B cell (primary cell): ENCODE results near the gene CRTC2. TPM values are rescaled to one million over a fixed set of nuclear protein-coding genes. Genes with fewer than 3 reads are reported as not detected.

Experiments used
- ATAC-seq: fragments of 200-7000 bp; cut with Tn5 transposase; one replicate; pipeline ENCODE4 v1.10.0; 2021; ENCODE audit warnings: low read depth, mild to moderate bottlenecking, moderate number of reproducible peaks, moderate library complexity
- CTCF ChIA-PET: fragments of 350-600 bp; sonication (Branson Sonifier 250); formaldehyde crosslinking; loops from one replicate; lab custom pipeline; 2021; ENCODE audit warnings: antibody characterized with exemption, inconsistent platforms; lab: Charles Lee
- POLR2A ChIA-PET: fragments of 350-600 bp; sonication (Branson Sonifier 250); formaldehyde crosslinking; loops from one replicate; lab custom pipeline; 2021; ENCODE audit warnings: antibody characterized with exemption; lab: Charles Lee
- DNase-seq: peaks from one replicate; pipeline ENCODE4 v3.0.0; 2013
- H2AFZ ChIP-seq: 2 replicates; pipeline ENCODE4 v1.6.1; 2012; ENCODE audit warnings: mild to moderate bottlenecking, low read depth, low read length; ENCODE audit not compliant: insufficient read depth, poor library complexity, severe bottlenecking
- H3K27ac ChIP-seq, 2 donors: 1 replicate in 1 of 2; 2 replicates in 1 of 2; pipeline ENCODE4 v1.5.1; 2012 to 2013; ENCODE audit warnings: low read length in 2 of 2, mild to moderate bottlenecking in 2 of 2, moderate library complexity in 1 of 2
- H3K27me3 ChIP-seq, 4 experiments: fragments of 200-600 bp in 1 of 4; sonication (generic) in 1 of 4; replicated peaks in 1 of 4; 1 replicate in 2 of 4; 2 replicates in 2 of 4; pipeline versions ENCODE4 v1.6.1 to v1.7.0; 2013 to 2016; ENCODE audit warnings: low read length in 3 of 4, mild to moderate bottlenecking in 2 of 4, mixed read lengths in 1 of 4, moderate library complexity in 1 of 4; ENCODE audit not compliant: insufficient read depth in 4 of 4, control insufficient read depth in 3 of 4; ENCODE audit errors: control extremely low read depth in 1 of 4
- H3K36me3 ChIP-seq, 2 experiments: replicated peaks in 1 of 2; 1 replicate in 1 of 2; 2 replicates in 1 of 2; pipeline versions ENCODE4 v1.6.1 to v1.7.1; 2013; ENCODE audit warnings: low read length in 1 of 2; ENCODE audit not compliant: insufficient read depth in 2 of 2, control insufficient read depth in 1 of 2; ENCODE audit errors: control extremely low read depth in 1 of 2, extremely low read depth in 1 of 2
- H3K4me1 ChIP-seq, 2 donors: fragments of 200-600 bp in 1 of 2; sonication (generic) in 1 of 2; 1 replicate in 1 of 2; 2 replicates in 1 of 2; pipeline versions ENCODE4 v1.5.1 to v1.6.1; 2013 to 2017; ENCODE audit warnings: low read length in 2 of 2; ENCODE audit not compliant: control insufficient read depth in 2 of 2, insufficient read depth in 2 of 2
- H3K4me2 ChIP-seq: replicated peaks from 2 replicates; pipeline ENCODE3; 2012; ENCODE audit warnings: mild to moderate bottlenecking, low read depth, low read length; ENCODE audit not compliant: poor library complexity, severe bottlenecking
- H3K4me3 ChIP-seq, 5 experiments: fragments of 200-600 bp in 1 of 5; sonication (generic) in 1 of 5; 1 replicate in 3 of 5; 2 replicates in 2 of 5; pipeline versions ENCODE4 v1.5.1 to v1.7.0; 2011 to 2016; ENCODE audit warnings: low read length in 4 of 5, mild to moderate bottlenecking in 4 of 5, low read depth in 2 of 5, control low read depth in 1 of 5, moderate library complexity in 1 of 5; ENCODE audit not compliant: insufficient read depth in 1 of 5; ENCODE audit errors: control extremely low read depth in 1 of 5, extremely low read depth in 1 of 5
- H3K79me2 ChIP-seq: fragments of 200-600 bp; sonication (generic); one replicate; pipeline ENCODE4 v1.6.0; 2016; ENCODE audit warnings: low read length; ENCODE audit not compliant: control insufficient read depth, insufficient read depth
- H3K9ac ChIP-seq: fragments of 200-600 bp; sonication (generic); 2 replicates; pipeline ENCODE4 v1.6.1; 2017; ENCODE audit warnings: mild to moderate bottlenecking, low read length, moderate library complexity
- H3K9me3 ChIP-seq, 3 donors: one replicate each; pipeline versions ENCODE4 v1.6.1 to v1.7.1; 2013; ENCODE audit warnings: low read length in 2 of 3; ENCODE audit not compliant: control insufficient read depth in 2 of 3, insufficient read depth in 1 of 3; ENCODE audit errors: control extremely low read depth in 1 of 3
- H4K20me1 ChIP-seq: 2 replicates; pipeline ENCODE4 v1.6.0; 2012; ENCODE audit warnings: mild to moderate bottlenecking, low read length; ENCODE audit not compliant: insufficient read depth, control insufficient read depth, poor library complexity, severe bottlenecking
- H3K27ac Mint-ChIP-seq: one replicate; pipeline ENCODE4 v1.8.0; 2021; ENCODE audit warnings: mixed read lengths
- H3K27me3 Mint-ChIP-seq: one replicate; pipeline ENCODE4 v1.8.0; 2021; ENCODE audit warnings: mixed read lengths
- H3K4me1 Mint-ChIP-seq: one replicate; pipeline ENCODE4 v1.8.0; 2021; ENCODE audit warnings: mixed read lengths
- H3K4me3 Mint-ChIP-seq: one replicate; pipeline ENCODE4 v1.8.0; 2021; ENCODE audit warnings: mixed read lengths
- H3K9me3 Mint-ChIP-seq: one replicate; pipeline ENCODE4 v1.8.0; 2022; ENCODE audit warnings: mixed read lengths; ENCODE audit not compliant: insufficient read depth
- CTCF ChIP-seq: fragments of 200-600 bp; IDR thresholded peaks from one replicate; pipeline ENCODE4 v1.8.0; 2022; ENCODE audit warnings: antibody characterized with exemption, mild to moderate bottlenecking
- EZH2 ChIP-seq: IDR thresholded peaks from 2 replicates; pipeline ENCODE4 v1.6.1; 2012; ENCODE audit warnings: borderline replicate concordance, low read depth, mild to moderate bottlenecking, moderate library complexity, low read length; ENCODE audit not compliant: insufficient read depth, poor library complexity, severe bottlenecking
- WGBS: methylation state at CpG from one replicate; pipeline ENCODE4 v1.1.5; 2013; ENCODE audit warnings: missing lambda C conversion rate; ENCODE audit not compliant: insufficient coverage; 5-methylcytosine and 5-hydroxymethylcytosine counted together
- intact Hi-C: fragments of 100-400 bp; cut with micrococcal nuclease; formaldehyde crosslinking; loops from one replicate; pipeline ENCODE4 v1.10.0; 2022
- polyA plus RNA-seq: library from polyadenylated mRNA; depleted of rRNA; stranded (reverse); fragments of >200 nt; gene quantifications from 2 replicates; pipeline ENCODE4 v1.2.3, GENCODE V29; 2012
- total RNA-seq, 2 donors: library from RNA; stranded (reverse); fragments of 120-200 nt in 1 of 2; gene quantifications; 1 replicate in 1 of 2; 2 replicates in 1 of 2; pipeline versions ENCODE4 v1.2.3 to v1.2.4, GENCODE V29; 2013 to 2022

CRTC2 gene
- total and polyA plus RNA-seq, 2 donors (not counting 1 experiment from before 2014, with no cell fraction given), result 94.6 to 157 TPM

DNA sequence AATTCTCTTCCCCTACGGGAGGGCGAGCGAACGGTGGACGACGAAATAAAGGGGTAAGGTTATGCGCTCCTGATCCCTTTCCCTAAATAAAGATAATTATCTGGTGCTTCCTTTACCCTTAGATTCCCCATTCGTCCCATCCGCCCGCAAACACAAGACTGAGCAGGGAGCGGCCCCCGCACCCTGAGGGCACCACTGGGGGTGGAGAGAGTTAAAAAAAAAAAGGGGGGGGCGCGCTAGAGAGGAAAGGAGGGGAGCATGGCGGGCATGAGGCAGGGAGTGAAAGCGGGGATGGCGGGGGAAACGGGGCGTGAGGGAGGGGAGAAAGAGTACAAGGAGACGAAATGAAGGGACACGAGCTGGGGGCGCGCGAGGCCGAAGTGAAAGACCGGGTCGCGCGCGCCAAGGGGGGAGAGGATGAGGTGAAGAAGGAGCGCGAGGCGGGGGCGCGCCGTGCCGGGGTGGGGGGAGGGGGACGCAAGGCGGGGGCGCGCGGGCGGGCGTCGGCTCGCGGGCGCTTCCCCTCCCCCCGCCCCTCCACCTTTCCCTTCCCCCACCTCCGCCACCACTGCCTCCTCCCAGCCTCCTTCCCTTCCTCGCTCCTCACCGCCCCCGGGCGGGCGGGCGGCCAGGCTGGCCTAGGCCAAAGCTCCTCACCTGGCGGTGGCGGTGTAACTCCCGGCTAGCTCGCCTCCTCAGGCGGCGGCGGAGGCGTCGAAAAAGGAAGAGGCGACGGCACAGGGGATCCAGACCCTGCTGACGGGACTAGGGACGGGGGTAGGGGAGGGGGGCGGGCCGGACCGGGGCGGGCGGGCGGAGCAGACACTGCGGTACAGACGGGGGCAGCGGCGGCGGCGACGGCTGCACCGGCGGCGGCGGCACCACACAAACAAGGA, 36.1 kb downstream of the CRTC2 start:
- peak overlapping the region; percentile 92 for H3K4me2 ChIP-seq
- DNase-seq (no peak), ATAC-seq (peak; percentile 16)
- H3K36me3 ChIP-seq, result peaks cover 0 to 11% of the 10 kb centered on the region in 2 experiments
- TF ChIP-seq CTCF (no peak), EZH2 (no peak)
- peak overlapping the region; percentile 69 to 85 (median 81) for H3K4me3 ChIP-seq
- H2AFZ ChIP-seq, result peak overlapping the region; percentile 67
- POLR2A ChIA-PET, result interaction anchor here (0.5 to 6.5 kb wide), 15 partner anchors 17 to 226 kb away, joined by 3 to 124 read pairs (median 6); partner anchors contain the start of genes CREB3L4, CRTC2, DENND4B and INTS3
- CTCF ChIA-PET, result interaction anchor here (0.6 to 5.2 kb wide), 9 partner anchors 10 to 258 kb away, joined by 3 to 43 read pairs (median 6); partner anchors contain the start of genes CREB3L4, DENND4B and RAB13
- no peaks in the 10 kb centered on the region for H3K9me3 ChIP-seq
- Mint-ChIP-seq H3K27ac (peak overlapping the region; percentile 99), H3K4me3 (peak overlapping the region; percentile 95), H3K9me3 (no peaks in the 10 kb centered on the region), H3K4me1 (peaks cover 50% of the 10 kb centered on the region), H3K27me3 (no peaks in the 10 kb centered on the region)
- H4K20me1 ChIP-seq, result peaks cover 47% of the 10 kb centered on the region
- H3K4me1 ChIP-seq, result peaks cover 37 to 39% of the 10 kb centered on the region in 2 donors
- WGBS, result under 1% methylated on average over 31 of the region's 86 CpGs
- no peaks in the 10 kb centered on the region for H3K27me3 ChIP-seq
- H3K27ac ChIP-seq, result peak overlapping the region; percentile 72 to 91
- peak overlapping the region; percentile 73 for H3K9ac ChIP-seq
- peaks cover 66% of the 10 kb centered on the region for H3K79me2 ChIP-seq
- intact Hi-C loops, result loop anchor here (2.0 to 5.0 kb wide), 7 partner anchors 40 to 705 kb away; partner anchors contain the start of genes ILF2, JTB, RAB13 and UBAP2L
